Fibroblast of mammary gland (primary cell): ENCODE results near the gene SEPTIN10.
"Not testable (repeated sequence)": the region's sequence is repeated elsewhere in the genome, so short reads cannot be mapped to it uniquely, and the experiment has no call there.

Source experiments
- DNase-seq: peaks from one replicate; pipeline ENCODE4 v3.0.0-alpha.2; 2010; ENCODE audit warnings: low read depth
- H3K4me3 ChIP-seq: 2 replicates; pipeline ENCODE4 v1.5.1; 2011; ENCODE audit warnings: low read depth, mild to moderate bottlenecking, low read length, moderate library complexity; ENCODE audit not compliant: control insufficient read depth
- CTCF ChIP-seq: conservative IDR thresholded peaks from 2 replicates; pipeline ENCODE4 v1.5.1; 2011; ENCODE audit warnings: low read depth, low read length, inconsistent platforms; ENCODE audit not compliant: control insufficient read depth, insufficient read depth

Gene SEPTIN10

GRCh38 chr2:109649736-109650695 lies 36.2 kb upstream of the SEPTIN10 start:
- no peak for TF ChIP-seq CTCF
- DNase-seq: no peak
- no peak overlapping the region for H3K4me3 ChIP-seq

GRCh38 chr2:109648041-109648527 lies 34.3 kb upstream of the SEPTIN10 start:
- TF ChIP-seq CTCF: no peak
- H3K4me3 ChIP-seq: no peak overlapping the region
- DNase-seq: peak; percentile 31

GRCh38 chr2:109647636-109648035 lies 33.9 kb upstream of the SEPTIN10 start:
- DNase-seq: no peak
- H3K4me3 ChIP-seq: no peak overlapping the region
- no peak for TF ChIP-seq CTCF

- no peak overlapping the region for H3K4me3 ChIP-seq
- TF ChIP-seq CTCF: no peak
- DNase-seq: no peak
These were observed 33.2 kb upstream of the SEPTIN10 start for GRCh38 chr2:109646961-109647360.

GRCh38 chr2:109645412-109646184 lies 31.8 kb upstream of the SEPTIN10 start:
- no peak for TF ChIP-seq CTCF
- no peak overlapping the region for H3K4me3 ChIP-seq
- DNase-seq: no peak

- no peak for DNase-seq
These were observed 31.0 kb upstream of the SEPTIN10 start for GRCh38 chr2:109644571-109645275.

GRCh38 chr2:109640000-109640399 lies 26.2 kb upstream of the SEPTIN10 start:
- not testable (repeated sequence) for DNase-seq

More at GRCh38 chr2:109644571-109645275, 31.0 kb upstream of the SEPTIN10 start:
- no peak for TF ChIP-seq CTCF
- H3K4me3 ChIP-seq: no peak overlapping the region

More at GRCh38 chr2:109640000-109640399, 26.2 kb upstream of the SEPTIN10 start:
- not testable (repeated sequence) for H3K4me3 ChIP-seq
